Esophagus squamous epithelium (tissue), 5 donors: ENCODE measurements around the gene CD164L2. TPM values are rescaled to one million over a fixed set of nuclear protein-coding genes. Genes with fewer than 3 reads are reported as not detected.
A peak's percentile ranks its signal among the peaks of the same experiment; 100 is the strongest.

ENCODE experiments used
- DNase-seq: peaks from one replicate; lab custom pipeline; 2025; lab: John Stamatoyannopoulos, UW
- H3K27ac ChIP-seq, 4 donors: fragments of 200-600 bp; sonication (generic); one replicate each; pipeline ENCODE4 v1.5.1; 2016 to 2019; ENCODE audit warnings: mild to moderate bottlenecking in 1 of 4
- H3K27me3 ChIP-seq, 4 donors: fragments of 200-600 bp; sonication (generic); 1 replicate in 3 of 4; 2 replicates in 1 of 4; pipeline versions ENCODE4 v1.5.1 to v1.6.0; 2017 to 2021; ENCODE audit warnings: antibody characterized with exemption in 1 of 4
- H3K36me3 ChIP-seq, 3 donors: fragments of 200-600 bp; sonication (generic); one replicate each; pipeline ENCODE4 v1.5.1; 2016 to 2019
- H3K4me1 ChIP-seq, 3 donors: fragments of 200-600 bp; sonication (generic); one replicate each; pipeline ENCODE4 v1.5.1; 2017 to 2019
- H3K4me3 ChIP-seq, 4 donors: fragments of 200-600 bp; sonication (generic); 1 replicate in 3 of 4; 2 replicates in 1 of 4; pipeline ENCODE4 v1.5.1; 2016 to 2019; ENCODE audit warnings: mild to moderate bottlenecking in 2 of 4, moderate library complexity in 1 of 4
- H3K9me3 ChIP-seq, 3 donors: fragments of 200-600 bp; sonication (generic); one replicate each; pipeline ENCODE4 v1.5.1; 2016 to 2019
- POLR2A ChIP-seq, 4 donors: fragments of 450-650 bp; IDR thresholded peaks; one replicate each; pipeline ENCODE4 v1.6.1; 2017; ENCODE audit warnings: antibody characterized with exemption in 4 of 4, mild to moderate bottlenecking in 4 of 4, moderate library complexity in 3 of 4
- WGBS, 2 donors: methylation state at CpG; one replicate each; pipeline ENCODE4 v1.1.5; 2018; 5-methylcytosine and 5-hydroxymethylcytosine counted together
- intact Hi-C: fragments of 100-400 bp; cut with DNase I; formaldehyde crosslinking; loops from one replicate; pipeline ENCODE4 v1.15.0; 2022
- total RNA-seq, 4 donors: library from RNA; depleted of rRNA; stranded (reverse); fragments of >200 nt; gene quantifications; one replicate each; pipeline ENCODE4 v1.1.0, GENCODE V29; 2016
- TF ChIP-seq, protein P1 (sequence below), 6 experiments: fragments of 450-650 bp in 4 of 6; fragments of 200-600 bp in 2 of 6; sonication (generic) in 2 of 6; IDR thresholded peaks; one replicate each; pipeline ENCODE4 v1.5.1; 2016 to 2019; ENCODE audit warnings: antibody characterized with exemption in 6 of 6, mild to moderate bottlenecking in 4 of 6, moderate library complexity in 4 of 6
- donor health status: DM: yes; HTN: yes; CAD: no.

Gene CD164L2
- total RNA-seq, 4 donors from 2014 or later = 4.8 to 15.4 (median 6.5) TPM

DNA sequence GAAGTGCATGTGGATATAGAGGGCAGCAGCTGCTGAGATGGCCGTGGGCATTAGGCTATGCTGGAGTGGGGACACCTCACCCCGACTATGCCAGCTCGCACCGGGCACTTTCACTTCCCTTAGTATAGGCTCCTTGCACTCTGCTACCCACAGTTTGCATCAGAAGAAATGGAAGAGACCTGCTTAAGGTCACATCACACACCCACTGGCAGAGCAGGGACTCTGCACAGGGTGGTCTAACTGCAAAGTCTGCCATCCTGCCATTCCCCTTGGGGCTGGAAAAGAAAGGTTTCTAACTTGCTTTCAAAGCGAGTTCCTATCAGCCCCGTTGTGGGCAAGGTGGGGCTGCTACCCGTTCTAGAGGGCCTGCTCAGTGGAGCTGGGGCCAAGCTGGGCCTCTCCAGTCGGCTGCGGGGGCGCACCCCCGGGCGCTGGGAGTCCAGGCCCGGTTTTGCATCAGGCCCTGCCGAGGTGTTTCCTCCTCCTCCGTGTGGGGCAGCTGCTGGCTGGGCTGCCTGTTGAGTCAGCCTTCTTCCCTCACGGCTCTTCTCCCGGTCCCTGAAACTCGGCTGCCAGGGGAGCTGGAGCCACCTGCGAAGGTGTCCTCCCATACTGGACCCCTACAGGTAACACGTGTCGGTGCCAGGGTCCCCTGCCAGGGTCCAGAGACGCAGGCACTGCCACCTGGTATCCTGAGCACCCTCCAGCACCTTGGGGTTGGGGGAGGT, 41.4 kb downstream of the CD164L2 start, which contains the start of gene SYTL1:
SYTL1 (plus strand) TSS at position 498 of the 728 bp plus-strand sequence. CDS start 3,313 bp downstream, outside the sequence.
- Histone ChIP-seq H3K27me3 (no peaks in the 10 kb centered on the region), H3K4me3 (peak within 1 kb of the TSS; percentile 53 to 69 (median 63)), H3K27ac (peak within 1 kb of the TSS; percentile 87 to 98 (median 92)), H3K9me3 (no peaks in the 10 kb centered on the region), H3K4me1 (peaks cover 7 to 63% (median 19%) of the 10 kb centered on the region in 3 donors), H3K36me3 (peaks cover 0 to 29% (median 4%) of the 10 kb centered on the region in 3 donors)
- intact Hi-C loops = no loop called here
- peak in 2 of 4 donors; percentile 60 to 68 for TF ChIP-seq POLR2A (IDR thresholded peaks at IDR 0.05)
- TF ChIP-seq, protein P1, sequence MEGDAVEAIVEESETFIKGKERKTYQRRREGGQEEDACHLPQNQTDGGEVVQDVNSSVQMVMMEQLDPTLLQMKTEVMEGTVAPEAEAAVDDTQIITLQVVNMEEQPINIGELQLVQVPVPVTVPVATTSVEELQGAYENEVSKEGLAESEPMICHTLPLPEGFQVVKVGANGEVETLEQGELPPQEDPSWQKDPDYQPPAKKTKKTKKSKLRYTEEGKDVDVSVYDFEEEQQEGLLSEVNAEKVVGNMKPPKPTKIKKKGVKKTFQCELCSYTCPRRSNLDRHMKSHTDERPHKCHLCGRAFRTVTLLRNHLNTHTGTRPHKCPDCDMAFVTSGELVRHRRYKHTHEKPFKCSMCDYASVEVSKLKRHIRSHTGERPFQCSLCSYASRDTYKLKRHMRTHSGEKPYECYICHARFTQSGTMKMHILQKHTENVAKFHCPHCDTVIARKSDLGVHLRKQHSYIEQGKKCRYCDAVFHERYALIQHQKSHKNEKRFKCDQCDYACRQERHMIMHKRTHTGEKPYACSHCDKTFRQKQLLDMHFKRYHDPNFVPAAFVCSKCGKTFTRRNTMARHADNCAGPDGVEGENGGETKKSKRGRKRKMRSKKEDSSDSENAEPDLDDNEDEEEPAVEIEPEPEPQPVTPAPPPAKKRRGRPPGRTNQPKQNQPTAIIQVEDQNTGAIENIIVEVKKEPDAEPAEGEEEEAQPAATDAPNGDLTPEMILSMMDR (IDR thresholded peaks at IDR 0.05) = no peak
- DNase-seq = no peak
- WGBS, 2 donors = 0 to 46% methylated on average over 2 to 4 of the region's 22 CpGs

DNA sequence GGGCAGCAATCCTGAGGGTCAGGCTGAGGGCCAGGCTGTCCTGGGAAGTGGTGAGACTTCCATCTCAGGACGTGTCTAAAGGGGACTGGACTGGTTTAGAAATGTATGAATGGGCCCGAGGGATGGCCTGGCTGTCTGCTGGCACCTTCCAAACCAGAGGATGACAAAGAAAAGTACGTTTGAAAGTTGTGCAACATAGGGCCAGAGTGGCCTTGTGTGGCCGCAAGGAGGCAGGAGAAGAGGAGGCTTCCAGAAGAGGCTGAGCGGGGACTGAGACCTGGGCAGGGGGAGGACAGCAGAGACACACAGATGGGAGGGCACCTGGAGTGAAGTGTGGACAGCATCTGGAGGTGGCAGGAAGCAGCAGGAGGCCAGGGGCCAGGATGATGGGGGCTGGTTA, 43.9 kb downstream of the CD164L2 start:
- Histone ChIP-seq H3K4me3 (no peak overlapping the region), H3K36me3 (peaks cover 19 to 36% (median 26%) of the 10 kb centered on the region in 3 donors), H3K27me3 (no peaks in the 10 kb centered on the region), H3K4me1 (peaks cover 7 to 38% (median 18%) of the 10 kb centered on the region in 3 donors), H3K27ac (peak overlapping the region in 2 of 4 donors; percentile 87 to 98), H3K9me3 (no peaks in the 10 kb centered on the region)
- intact Hi-C loops = no loop called here
- no peak for DNase-seq
- TF ChIP-seq, protein P1 (IDR thresholded peaks at IDR 0.05) = no peak
- no peak for TF ChIP-seq POLR2A (IDR thresholded peaks at IDR 0.05)
- 51 to 64% methylated on average over 5 of the region's 5 CpGs for WGBS, 2 donors

DNA sequence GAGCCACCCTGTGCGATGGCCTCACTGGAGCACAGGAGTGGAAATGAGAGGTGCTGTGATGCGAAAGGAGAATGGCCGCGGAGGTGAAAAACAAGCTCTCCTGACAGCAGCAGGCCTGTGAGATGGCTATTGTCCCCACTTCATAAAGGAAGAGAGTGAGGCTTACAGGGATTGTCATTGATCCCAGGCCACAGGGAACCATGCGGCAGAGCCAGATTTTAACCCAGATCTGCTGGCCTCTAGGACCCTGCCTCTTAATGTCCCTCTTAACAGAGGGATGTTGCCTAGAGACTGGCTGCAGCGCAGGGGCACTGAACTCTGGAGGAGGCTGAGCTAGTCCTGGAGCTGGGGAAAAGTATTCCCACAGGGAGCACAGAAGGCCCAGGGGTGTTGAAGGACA, 44.4 kb downstream of the CD164L2 start:
- intact Hi-C loops = no loop called here
- no peak for DNase-seq
- Histone ChIP-seq H3K4me3 (no peak overlapping the region), H3K27ac (peak overlapping the region in 1 of 4 donors; percentile 98), H3K36me3 (peaks cover 24 to 40% (median 30%) of the 10 kb centered on the region in 3 donors), H3K9me3 (no peaks in the 10 kb centered on the region), H3K27me3 (no peaks in the 10 kb centered on the region), H3K4me1 (peaks cover 7 to 33% (median 14%) of the 10 kb centered on the region in 3 donors)
- WGBS, 2 donors = 82 to 96% methylated on average over 5 to 6 of the region's 6 CpGs
- TF ChIP-seq, protein P1 (IDR thresholded peaks at IDR 0.05) = no peak

DNA sequence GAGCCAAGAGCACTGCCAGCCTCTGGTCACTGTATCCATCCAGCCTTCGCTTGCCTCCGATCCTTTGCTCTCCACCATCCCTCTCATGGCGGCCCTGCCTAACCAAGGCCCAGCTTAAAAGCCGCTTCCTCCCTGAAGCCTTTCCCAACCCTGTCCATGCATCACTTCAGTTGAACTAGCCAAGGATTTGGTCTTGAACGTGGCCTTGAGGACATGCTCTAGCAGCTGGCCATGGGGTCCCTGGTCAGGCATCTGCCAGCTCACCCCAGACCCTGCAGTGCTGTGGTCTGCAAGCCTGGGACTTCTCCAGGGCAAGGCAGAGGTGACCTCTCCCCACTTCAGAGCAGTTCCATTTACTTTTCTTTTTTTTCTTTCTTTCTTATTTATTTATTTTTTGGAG, 46.4 kb downstream of the CD164L2 start:
- H3K36me3 ChIP-seq = peaks cover 40 to 60% (median 47%) of the 10 kb centered on the region in 3 donors
- H3K27ac ChIP-seq = no peak overlapping the region
- H3K27me3 ChIP-seq = no peaks in the 10 kb centered on the region
- TF ChIP-seq, protein P1 (IDR thresholded peaks at IDR 0.05) = no peak
- TF ChIP-seq POLR2A (IDR thresholded peaks at IDR 0.05) = no peak
- H3K4me3 ChIP-seq = no peak overlapping the region
- WGBS, 2 donors = 92 to 96% methylated on average over 4 to 5 of the region's 5 CpGs
- intact Hi-C loops = no loop called here
- DNase-seq = no peak
- no peaks in the 10 kb centered on the region for H3K9me3 ChIP-seq
- H3K4me1 ChIP-seq = peaks cover 12 to 38% (median 21%) of the 10 kb centered on the region in 3 donors
